SK-MEL-5 (cell line): ENCODE results near the gene ZNF814. TPM values are rescaled to one million over a fixed set of nuclear protein-coding genes. Genes with fewer than 3 reads are reported as not detected.

ENCODE experiments used
- DNase-seq: peaks from one replicate; pipeline ENCODE4 v3.0.0-alpha.2; 2016; ENCODE audit warnings: low read depth, low spot score
- in situ Hi-C: cut with HindIII; loops from 2 replicates; pipeline ENCODE4 v1.10.0; 2016; ENCODE audit warnings: low sequenced_read_pairs, high pct_unique_total_duplicates, low pct_unique_long_range_greater_than_20kb
- total RNA-seq: library from RNA; depleted of rRNA; stranded (reverse); fragments of >200 nt; shearing (Covaris generic); gene quantifications from 2 replicates; pipeline ENCODE4 v1.2.3, GENCODE V29; 2014; rRNA removed

ZNF814 gene
- total RNA-seq, 1 experiment from 2014 or later: 1.6 TPM

- DNase-seq: no peak
- in situ Hi-C loops: no loop called here
Measured at GRCh38 chr19:57803594-57804325, 85.1 kb downstream of the ZNF814 start.

- in situ Hi-C loops: no loop called here
- DNase-seq: no peak
Measured at GRCh38 chr19:57803265-57803593, 85.6 kb downstream of the ZNF814 start.

GRCh38 chr19:57802269-57802668 is 86.6 kb downstream of the ZNF814 start:
- in situ Hi-C loops: no loop called here
- no peak for DNase-seq

GRCh38 chr19:57800696-57801095 is 88.1 kb downstream of the ZNF814 start:
- no peak for DNase-seq
- in situ Hi-C loops: no loop called here

Other genes with a start within 250 kb of the ZNF814 start
- gene ZSCAN4, start 220.1 kb downstream of the ZNF814 start, total RNA-seq: not detected in 2 replicates
- 10.0 and 15.2 TPM in 2 replicates for gene ZNF551, start 207.1 kb downstream of the ZNF814 start, total RNA-seq
- 0.03 TPM in 1 of 2 replicates, not detected in the other for gene ZNF154, start 179.8 kb downstream of the ZNF814 start, total RNA-seq
- 5.0 and 5.5 TPM in 2 replicates for gene ZNF671, start 161.4 kb downstream of the ZNF814 start, total RNA-seq
- gene ZNF776, start 142.2 kb downstream of the ZNF814 start, total RNA-seq: 5.5 and 6.6 TPM in 2 replicates
- 9.4 and 10.0 TPM in 2 replicates for gene ZNF586, start 119.4 kb downstream of the ZNF814 start, total RNA-seq
- 4.5 and 4.9 TPM in 2 replicates for gene ZNF552, start 74.1 kb downstream of the ZNF814 start, total RNA-seq
- 19.0 and 21.2 TPM in 2 replicates for gene ZNF587B, start 58.7 kb downstream of the ZNF814 start, total RNA-seq
- gene ZNF587, start 39.2 kb downstream of the ZNF814 start, total RNA-seq: 10.2 and 13.2 TPM in 2 replicates
- gene ZNF417, start 27.6 kb upstream of the ZNF814 start, total RNA-seq: 7.7 and 8.1 TPM in 2 replicates
- gene ZNF418, start 46.4 kb upstream of the ZNF814 start, total RNA-seq: 0.45 and 3.5 TPM in 2 replicates
- gene ZNF256, start 58.7 kb upstream of the ZNF814 start, total RNA-seq: 3.6 and 4.2 TPM in 2 replicates
- gene C19orf18, start 85.5 kb upstream of the ZNF814 start, total RNA-seq: not detected in 2 replicates
- gene ZNF606, start 113.8 kb upstream of the ZNF814 start, total RNA-seq: 3.7 and 5.5 TPM in 2 replicates
- gene ZSCAN1, start 145.0 kb upstream of the ZNF814 start, total RNA-seq: not detected in 2 replicates
- gene ZNF135, start 170.2 kb upstream of the ZNF814 start, total RNA-seq: 0.21 and 0.42 TPM in 2 replicates
- gene ZSCAN18, start 209.2 kb upstream of the ZNF814 start, total RNA-seq: 2.8 and 3.6 TPM in 2 replicates